Stimulated activated CD8-positive, alpha-beta memory T cell treated with anti-CD3 and anti-CD28 coated beads, Interleukin-2, amount 100 ng/mL, for 1 hour (primary cell): ENCODE results near the gene ADGRB2.

Experiments used
- DNase-seq, 2 donors: peaks; one replicate each; pipeline ENCODE4 v3.0.0-alpha.2; 2020; ENCODE audit warnings: low read depth in 2 of 2

ADGRB2 gene

DNA sequence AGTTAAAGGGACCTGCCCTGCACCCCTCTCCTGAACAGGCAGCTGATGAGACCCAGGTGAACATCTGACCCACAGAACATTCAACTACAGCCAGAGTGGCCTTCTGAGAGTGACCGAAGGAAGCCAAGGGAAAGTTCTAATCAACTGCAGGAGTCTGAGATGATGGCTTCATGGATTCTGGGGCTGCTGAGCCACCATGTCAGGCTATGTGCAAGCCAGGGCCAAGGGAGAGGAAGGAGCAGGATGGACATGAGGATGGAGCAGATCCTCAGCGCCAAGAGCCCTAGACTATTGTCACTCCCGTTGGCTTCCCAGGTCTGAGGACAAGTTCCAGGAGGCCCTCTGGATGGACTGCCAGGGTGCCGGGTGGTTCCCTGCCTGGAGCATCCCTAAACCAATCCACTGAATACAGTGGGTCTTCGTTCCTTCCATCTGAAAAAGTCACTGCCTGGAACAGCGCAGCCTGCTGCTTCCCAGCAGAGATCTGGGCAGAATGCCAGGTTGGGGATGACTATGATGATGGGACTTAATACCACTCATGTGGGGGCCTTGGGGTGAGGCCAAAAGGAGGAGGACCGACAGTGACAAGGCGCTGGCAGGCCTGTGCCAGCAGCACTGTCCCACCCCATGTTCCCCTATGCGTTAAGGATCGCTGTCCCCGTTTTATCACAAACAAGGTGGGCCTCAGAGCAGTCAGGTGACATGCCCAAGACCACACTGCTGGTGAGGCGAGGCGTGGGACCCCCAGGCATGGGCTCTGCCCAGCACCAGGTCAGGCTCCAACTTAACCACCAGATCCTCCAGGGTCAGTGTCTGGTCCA lies 31.9 kb upstream of the ADGRB2 start:
- DNase-seq = no peak

DNA sequence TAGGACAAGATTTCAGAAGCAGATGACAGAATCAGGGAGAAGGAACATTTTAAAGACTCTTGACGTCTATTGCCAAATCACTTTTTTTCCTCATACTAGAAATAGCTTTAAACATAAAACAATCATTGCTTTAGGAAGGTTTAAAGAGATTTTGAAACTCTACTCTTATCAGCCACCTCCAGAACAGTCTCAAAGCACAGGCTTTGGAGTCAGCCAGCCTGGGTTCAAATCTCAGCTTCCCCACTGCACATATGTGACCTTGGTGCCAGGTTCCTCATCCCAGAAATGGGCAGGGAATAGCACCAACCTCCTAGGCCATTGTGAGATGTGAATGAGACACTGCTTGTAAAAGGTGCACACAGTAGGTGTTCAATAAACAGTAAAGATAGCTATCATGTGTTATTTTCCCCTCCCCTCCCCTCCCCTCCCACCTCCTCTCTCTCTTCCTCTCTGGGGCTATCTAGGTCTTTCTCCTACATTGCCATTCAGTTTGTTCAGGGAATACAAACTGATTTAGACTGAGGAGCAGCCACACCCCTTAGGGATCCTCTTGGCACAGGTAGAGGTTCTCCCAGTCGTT lies 31.0 kb upstream of the ADGRB2 start:
- DNase-seq = no peak

DNA sequence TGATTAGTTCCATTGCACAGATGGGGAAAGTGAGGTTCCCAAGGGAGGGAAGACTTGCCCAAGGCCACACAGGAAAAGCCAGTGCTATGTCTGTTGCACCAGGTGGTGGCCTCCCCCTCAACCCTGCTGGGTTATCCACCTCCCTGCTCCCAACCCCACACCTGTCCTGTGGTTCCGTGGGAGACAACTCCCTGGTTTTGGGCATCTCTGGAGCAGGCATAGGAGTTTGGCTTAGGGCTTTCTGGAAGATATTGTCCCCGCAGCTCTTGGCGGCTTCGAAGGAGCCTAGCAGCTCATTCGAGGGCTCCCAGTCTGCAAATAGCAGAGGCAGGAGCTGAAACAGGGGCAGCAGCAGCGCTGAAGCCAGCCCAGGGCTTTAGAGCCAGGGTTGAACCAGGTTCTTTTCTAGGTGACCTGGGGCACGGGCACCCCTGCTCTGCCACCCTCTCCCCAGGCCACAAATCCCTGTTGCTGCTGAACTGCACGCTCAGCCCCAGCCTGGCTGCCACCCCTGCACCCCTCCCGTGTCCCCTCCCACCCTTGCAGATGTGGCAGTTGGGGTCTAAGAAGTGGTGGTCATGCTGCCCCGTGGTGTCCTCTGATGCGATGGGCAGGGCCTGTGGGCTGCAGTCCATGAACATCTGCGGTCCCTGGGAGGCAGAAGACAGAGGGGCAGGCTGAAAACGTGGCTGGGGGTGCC lies 29.6 kb upstream of the ADGRB2 start:
- DNase-seq = no peak

DNA sequence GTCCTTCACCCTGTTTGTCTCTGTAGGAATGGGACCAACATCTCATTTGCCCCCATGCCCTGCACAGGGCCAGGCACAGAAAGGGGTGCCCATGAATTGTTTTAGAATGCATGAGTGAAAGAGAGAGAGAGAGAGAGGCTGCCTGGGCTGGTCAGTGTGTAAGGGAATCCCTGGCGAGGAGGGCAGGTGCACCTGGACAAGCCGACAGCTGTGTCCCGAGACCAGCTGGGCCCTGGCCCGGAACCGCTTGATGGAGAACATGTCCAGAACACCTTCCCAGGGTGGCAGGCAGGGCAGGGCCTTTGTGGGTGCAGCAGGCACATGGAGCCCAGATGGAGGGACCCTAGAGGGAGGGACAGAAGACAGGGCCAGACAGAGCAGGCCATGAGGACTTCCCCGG lies 28.9 kb upstream of the ADGRB2 start:
- no peak for DNase-seq

DNA sequence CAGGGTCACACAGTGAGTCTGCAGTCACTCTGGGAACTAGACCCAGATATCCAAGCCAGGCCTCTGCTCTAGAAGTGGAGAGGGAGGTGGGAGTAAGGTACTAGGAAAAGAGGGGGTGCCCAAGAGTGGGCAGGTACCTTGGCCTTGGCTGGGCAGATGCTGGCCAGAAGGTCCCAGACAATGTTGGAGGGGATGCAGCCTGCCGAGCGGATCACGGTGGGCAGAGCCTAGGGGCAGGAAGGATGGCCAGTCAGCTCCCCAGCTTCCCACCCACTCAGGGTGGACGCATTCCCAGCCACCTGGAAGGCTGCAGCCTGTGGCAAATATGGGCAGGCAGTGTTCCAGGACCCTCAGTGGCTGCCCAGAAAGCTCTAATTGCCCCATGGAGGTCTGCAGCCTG lies 28.4 kb upstream of the ADGRB2 start:
- no peak for DNase-seq

DNA sequence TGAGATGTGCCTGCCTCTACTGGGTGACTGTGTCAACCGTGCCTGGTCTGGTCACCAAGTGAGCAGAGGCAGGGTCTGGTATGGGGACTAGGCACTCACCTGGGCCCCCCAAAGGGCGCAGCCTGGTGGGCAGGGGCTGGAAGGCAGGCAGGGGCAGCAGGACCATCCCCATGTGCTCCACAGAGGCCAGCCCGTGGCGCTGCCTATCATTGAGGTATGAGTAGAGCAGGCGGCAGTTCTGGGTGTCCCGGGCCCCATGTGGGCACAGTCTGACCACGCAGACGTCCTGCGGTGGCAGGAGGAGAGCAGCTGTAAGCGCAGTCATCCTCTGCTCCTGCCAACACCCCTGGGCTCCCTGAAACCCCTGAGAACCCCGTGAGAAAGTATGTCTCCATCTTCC lies 28.0 kb upstream of the ADGRB2 start:
- no peak for DNase-seq

DNA sequence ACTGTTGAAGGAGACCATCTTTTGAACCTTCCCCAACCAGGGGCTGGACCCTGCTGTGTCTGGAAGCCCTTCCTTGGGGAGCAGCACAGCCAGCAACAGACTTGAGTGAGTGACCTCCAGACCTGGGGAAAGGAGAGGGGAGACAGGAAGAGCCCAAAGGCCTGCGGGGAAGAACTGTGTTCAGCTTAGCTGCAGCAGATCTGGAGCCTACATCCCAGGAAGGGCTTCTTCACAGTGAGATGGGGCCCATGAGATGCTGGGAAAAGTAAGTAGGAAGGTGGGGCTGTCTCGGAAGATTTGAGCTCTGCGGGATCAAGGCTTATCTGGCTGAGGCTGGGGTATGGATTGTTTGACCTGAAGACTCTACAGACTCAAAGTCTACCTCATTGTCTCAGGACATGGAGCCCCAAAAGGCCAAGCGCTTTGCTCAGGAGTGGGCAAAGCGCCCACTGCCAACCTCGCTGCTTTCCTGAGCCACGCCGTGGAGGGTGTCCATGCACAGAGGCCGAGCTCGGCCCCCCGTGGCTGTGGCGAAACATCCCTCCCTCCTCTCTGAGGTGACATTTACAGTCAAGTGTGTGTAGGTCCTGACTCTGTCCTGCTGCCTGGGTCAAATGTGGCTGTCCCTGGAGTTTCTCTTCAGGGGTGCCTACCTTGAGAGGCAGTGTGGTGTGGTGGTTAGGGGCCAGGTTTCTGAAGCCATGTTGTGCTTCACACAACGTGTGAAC lies 27.2 kb upstream of the ADGRB2 start:
- DNase-seq = no peak

DNA sequence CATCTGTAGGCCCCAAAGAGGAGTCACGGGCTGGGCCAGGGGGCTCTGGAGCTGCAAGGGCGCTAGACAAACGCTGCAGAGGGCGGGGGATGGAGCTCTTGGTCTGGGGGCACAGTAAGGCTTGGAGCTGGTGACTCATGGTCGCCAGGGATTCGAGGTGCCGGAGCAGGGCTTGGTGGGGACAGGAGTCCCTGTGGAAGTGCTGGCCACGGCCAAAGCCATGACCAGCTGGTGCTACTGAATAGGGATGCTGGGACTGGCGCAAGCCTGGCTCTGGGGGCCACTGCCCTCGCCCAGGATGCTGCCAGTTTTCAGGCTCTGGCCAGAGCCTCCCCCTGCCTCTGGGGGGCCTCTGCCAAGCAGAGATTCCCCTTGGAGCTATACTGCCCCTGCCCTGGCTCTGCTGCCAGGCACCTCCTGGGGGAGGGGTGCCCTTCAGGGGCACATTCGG lies 26.5 kb upstream of the ADGRB2 start:
- DNase-seq = no peak

DNA sequence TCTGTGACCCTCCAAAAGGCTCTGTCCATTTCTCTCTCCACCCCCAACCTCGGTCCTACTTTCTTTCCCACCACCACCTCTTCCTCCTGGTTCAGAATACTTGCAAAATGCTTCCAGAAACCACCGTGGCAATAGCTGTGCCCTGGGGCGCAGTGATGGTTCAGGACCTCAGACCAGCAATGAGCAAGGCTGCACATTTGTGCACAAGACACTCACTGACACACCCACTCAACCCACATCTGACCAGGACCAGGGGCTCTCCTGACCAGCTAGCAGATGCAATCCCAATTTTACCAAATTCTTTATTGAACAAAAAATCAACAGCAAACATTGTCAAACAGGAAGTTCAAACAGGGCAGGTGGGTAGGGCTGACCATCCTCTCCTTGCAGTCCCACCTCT lies 26.0 kb upstream of the ADGRB2 start:
- DNase-seq = no peak

DNA sequence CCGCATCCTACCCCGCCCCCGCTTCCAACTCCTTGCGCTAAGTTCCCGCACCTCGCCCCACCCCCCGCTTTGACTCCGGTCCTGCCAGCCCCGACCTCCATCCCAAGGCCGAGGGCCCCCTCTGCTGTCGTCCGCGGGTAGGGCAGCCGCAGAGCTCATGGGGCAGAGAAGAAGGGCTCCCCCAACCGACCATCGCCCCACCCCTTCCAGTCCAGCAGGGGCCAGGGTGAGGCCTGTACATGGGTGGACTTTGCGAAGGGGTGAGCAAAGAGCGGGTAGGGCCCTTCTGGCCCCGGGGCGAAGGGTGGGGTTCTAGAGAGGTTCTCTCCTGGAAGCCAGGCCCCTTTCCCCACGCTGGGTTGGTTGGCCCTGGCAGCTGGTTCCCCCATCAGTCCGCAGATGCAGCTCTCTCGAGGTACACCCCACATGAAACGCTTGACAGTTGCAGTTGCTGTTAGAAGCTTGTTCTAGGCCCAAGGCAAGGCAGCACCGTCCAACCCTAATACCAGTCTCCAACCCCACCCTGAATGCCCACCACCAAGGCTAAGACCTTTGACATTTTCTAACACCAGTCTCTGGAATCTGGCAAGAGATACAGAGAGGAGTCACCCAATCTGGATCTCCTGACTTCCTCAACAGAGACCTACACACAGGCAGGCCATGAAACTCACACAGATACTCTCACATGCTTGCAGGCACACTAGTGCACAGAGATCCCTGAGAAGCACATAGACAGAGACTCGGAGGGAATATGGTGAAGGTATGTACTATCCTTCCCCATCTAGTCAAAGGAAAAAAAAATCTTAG lies 25.3 kb upstream of the ADGRB2 start:
- DNase-seq = peak; percentile 86 to 94

DNA sequence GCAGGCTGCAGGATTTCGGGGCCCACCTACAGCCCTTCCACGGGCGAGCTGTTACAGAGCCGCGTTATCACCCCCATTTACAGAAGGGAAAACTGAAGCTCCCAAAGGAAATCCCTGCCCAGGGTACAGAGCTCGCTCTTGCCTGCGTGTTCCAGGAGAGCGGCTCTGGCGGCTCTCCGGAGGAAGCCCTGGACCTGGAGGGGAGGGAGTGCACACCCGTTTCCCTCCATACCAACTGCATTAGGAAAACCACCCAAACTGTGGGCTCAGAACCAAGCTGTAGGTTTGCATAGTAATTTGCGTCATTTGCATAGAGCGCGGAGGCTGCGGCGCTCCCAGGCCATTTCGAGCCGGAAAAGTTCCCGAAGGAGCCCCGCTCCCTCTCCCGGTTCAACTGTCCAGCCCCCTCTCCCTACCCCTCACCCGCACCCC lies 24.7 kb upstream of the ADGRB2 start:
- DNase-seq = no peak

DNA sequence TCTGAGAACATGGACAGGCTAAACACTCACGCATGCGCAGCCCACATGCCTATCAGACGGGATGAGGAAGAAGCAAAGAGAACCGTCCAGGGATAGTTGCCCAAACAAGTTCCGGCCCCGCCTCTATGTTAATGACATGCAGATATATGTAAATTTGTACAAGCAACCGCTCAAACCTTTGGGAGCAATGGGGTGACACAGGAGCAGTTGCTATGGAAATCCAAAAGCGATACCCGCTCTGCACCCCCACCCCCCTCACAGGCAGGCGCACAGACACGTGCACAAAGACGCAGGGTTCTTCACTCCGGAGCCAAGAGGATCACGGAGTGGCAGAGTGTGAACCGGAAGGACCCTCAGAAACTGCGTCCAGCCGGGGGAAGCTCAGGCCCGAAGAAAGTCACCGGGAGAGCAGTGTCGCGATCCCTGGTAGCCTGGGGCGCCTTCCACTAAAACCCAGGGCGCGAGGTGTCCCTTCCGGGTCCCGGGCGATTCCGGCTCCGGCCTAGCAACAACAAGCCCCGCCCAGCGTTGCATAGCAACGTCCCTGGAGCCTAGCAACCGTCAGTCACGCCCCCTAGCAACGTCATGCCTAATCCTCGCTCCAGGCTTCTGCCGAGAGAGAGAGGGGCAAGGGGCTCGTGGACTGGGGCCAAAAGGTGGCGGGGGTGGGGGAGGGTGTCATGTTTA lies 24.1 kb upstream of the ADGRB2 start:
- peak; percentile 79 to 82 for DNase-seq

DNA sequence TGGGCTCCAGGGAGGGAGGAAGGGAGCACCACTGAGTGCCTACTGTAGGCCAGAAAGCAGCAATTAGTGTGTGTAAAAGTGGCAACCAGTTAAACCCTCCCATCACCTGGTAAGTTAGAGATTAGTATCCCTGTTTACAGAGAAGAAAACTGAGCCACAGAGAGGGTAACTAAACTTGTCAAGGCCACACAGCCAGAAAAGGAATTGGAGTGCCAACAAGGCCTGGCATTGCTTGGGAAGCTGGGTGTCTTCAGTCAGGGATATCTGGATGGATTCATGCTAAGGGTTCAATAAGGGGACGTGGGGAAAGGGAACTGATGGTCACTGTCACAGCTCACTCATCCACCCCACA lies 23.6 kb upstream of the ADGRB2 start:
- no peak for DNase-seq

DNA sequence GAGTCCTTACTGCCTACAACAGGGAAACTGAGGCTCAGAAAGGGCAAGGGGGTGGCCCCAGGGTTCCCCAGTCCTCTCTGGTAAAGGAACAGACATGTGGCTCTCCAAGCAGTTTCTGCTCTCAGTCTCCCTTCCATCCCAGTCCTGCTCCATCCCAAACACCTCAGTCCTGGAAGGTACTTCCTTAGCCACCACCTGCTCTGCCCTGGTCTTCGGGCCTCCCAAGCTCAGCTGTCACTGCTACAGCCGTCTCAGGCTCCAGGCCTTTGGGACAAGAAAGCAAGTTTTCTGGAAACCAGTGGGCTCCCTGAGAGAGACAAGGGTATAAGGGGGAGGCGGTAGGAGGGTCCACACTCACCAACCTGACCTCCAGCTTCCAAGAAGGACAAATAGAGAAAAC lies 23.1 kb upstream of the ADGRB2 start:
- DNase-seq = no peak

DNA sequence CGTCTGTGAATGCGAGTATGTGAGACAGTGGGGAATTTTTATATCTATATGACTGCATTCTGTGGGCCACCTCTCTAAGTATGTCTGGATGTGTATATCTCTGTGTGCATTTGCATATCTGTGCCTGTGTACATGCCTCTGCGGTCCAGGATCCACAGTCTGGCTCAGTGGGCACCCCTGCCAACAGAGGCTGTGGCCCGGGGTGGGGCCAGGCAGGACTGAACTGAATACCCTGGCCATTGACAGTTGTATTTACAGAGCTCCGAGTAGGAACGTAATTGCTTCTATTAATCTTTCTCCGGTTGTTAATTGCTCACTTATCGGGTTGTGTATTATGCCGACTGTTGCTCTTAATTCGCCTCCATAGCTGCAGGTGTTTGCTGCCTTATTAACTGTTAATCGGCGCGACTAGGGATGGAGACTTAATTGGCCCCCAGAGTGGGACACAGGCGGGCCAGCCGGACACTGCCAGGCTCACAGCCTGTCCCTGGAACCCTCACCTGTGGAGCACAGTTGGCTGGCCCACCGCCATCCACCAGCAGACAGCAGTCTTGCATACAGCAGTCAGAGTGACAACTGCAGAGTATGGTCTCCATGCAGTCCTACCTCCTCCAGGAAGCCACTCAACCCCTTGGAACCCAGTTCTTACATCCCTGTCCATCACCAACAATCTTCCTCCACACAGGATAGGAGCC lies 22.4 kb upstream of the ADGRB2 start:
- DNase-seq = no peak

DNA sequence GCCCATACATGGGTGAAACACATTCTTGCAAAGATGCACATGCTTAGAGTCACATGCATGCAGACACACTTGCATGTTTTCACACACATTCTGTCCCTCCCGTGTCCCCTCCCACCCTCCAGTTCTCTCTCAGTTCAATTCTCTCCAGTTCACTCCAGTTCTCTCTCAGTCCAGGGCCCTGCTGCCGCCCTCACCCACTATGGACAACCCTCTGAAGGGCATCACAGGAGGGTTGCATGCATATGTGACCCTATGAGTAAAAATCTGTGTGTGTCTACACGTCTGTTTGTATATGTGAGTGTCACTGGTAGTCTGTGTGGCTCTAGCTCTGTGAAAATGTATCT lies 21.8 kb upstream of the ADGRB2 start:
- DNase-seq = no peak

DNA sequence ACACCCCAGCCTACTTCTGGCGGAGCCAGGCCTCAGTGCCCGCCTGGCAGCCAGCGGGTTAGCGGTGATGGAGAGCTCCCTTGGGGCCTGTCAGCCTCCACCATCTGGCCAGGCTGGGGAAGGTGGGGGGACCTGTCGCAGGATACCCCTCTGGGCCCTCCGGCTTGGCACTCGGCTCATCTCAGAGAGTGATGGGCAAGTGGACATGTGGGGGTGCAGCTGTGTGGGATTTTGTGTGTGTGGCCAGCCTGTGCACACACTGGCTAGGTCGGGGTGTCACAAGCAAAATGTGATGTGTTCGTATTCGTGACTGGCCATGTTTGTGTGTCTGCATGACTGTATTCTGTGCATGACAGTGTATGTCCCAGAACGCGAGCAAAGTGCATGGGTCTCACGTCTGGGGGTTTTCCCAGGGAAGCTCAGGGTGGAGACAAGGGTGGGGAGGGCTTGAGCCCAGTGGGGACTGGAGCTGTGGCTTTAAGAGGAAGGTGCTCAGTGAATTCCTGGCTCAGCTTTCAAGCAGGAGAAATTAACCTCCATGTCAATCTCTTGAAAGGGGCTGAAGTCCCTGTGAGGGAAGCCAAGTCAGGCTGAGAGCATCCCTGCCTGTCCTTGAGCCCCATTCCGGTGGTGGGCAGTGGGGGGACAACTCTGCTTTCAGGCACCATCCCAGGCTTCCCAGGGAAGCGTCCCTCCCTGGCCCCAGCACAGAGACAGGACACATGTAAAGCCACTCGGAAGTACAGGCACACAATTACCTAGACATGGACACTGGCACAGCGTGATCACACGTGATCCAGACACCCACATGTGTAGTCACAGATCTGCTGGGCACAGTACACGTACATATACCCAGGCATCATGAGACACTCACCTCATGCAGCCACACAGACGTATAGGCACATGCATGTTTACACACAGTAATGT lies 21.1 kb upstream of the ADGRB2 start:
- DNase-seq = no peak

DNA sequence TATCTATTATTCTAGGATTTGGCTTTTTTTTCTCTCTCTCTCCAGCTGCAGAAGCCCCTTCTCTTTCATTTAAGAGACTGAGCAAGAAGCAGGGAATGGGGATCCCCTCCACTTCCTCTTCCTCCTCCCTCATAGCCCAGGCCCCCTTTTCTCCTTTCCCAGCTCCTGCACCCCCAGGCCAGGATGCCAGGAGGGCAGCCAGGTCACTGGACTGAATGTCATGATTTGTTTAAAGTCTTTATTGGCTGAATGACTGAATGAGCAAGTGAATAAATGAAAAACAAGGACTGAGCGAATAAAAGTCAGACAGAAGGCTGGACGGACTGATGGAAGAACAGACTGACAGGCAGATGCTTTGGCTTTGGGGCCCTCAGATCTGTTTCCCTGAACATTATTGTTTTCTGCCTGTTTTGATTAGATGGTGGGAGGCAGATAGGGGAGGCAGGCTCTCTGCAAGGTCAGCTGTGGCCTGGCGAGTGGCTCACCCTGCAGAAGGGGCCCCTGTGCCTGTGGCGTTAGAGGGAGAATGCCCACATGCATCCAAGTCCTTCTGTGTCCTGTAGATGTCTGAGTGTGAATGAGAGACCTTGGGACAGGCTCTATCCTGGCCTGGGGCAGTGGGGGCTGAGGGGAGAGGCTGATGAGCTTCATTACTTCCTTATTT lies 20.3 kb upstream of the ADGRB2 start:
- DNase-seq = no peak

DNA sequence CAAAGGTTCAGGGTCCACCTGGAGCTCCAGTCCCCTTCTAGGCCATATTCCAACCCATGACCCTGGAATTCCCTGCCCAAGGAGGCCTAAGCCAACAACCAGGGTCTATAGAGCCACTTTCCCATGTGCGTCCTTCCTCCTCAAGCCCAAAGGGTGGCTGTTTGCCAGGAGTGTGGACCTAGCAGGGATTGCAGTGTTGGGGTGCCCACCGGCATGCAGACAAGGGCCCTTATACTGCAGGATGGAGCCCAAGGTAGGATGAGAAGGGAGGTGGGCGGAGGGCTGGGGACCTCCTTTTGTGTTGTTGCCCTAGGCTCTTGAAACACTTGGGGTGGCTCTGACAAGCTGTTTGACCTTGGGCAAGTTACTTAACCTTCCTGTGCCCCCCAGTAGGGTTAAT lies 19.7 kb upstream of the ADGRB2 start:
- DNase-seq = no peak
